GM12878 (cell line): Measurements from ENCODE around the gene SULF2.

ENCODE experiments used
- BRCA1 ChIP-seq: IDR thresholded peaks from 2 replicates; pipeline ENCODE4 v1.6.1; 2011; ENCODE audit warnings: low read depth, low read length, improper control_type of control experiment
- ESRRA ChIP-seq: IDR thresholded peaks from 2 replicates; pipeline ENCODE4 v1.6.1; 2012; ENCODE audit warnings: mild to moderate bottlenecking, low read length, improper control_type of control experiment
- MEF2A ChIP-seq: IDR thresholded peaks from 2 replicates; pipeline ENCODE4 v1.6.1; 2011; ENCODE audit warnings: low read depth, mild to moderate bottlenecking, low read length, moderate library complexity; ENCODE audit not compliant: insufficient read depth
- SUZ12 ChIP-seq: fragments of 200-600 bp; sonication (generic); IDR thresholded peaks from one replicate; pipeline ENCODE4 v1.6.1; 2018; ENCODE audit warnings: antibody characterized with exemption, mild to moderate bottlenecking; ENCODE audit not compliant: unreplicated experiment
- TF ChIP-seq, protein P1 (sequence below), 3 experiments: IDR thresholded peaks in 2 of 3; conservative IDR thresholded peaks in 1 of 3; 2 replicates each; pipeline ENCODE4 v1.5.1; 2011; ENCODE audit warnings: low read depth in 3 of 3, low read length in 3 of 3, mild to moderate bottlenecking in 3 of 3, control low read depth in 2 of 3, moderate library complexity in 2 of 3, inconsistent platforms in 1 of 3, mixed read lengths in 1 of 3; ENCODE audit not compliant: control insufficient read depth in 2 of 3, insufficient read depth in 1 of 3; ENCODE audit errors: extremely low read depth in 1 of 3
- TF ChIP-seq, protein P2 (sequence below): IDR thresholded peaks from 2 replicates; pipeline ENCODE4 v1.6.1; 2012; ENCODE audit warnings: low read depth, low read length, improper control_type of control experiment

DNA sequence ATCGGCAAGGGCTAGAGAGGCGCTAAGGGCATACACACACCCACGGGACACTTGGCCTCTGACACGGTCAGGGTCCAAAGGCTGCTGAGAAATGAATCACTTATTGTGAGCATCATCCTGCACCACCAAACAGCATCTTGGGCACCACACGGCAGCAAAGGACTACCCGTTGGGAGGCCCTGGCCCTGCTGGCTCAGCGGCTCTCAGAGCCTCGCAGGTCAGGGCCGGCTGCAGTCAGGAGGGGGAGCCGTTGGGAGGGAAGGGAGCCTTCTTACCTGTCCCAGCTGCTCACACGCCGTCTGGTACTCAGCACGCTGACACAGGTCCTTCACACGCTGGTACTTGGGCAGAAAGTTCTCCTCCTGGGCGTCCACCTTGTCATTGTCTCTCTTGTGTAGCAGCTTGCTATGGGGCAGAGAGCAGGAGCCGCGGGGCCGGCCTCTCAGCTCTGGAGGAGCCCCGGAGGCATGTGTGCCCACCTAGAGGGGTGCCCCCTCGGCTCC lies 109.0 kb downstream of the SULF2 start:
- TF ChIP-seq BRCA1 = no peak
- TF ChIP-seq, protein P1, sequence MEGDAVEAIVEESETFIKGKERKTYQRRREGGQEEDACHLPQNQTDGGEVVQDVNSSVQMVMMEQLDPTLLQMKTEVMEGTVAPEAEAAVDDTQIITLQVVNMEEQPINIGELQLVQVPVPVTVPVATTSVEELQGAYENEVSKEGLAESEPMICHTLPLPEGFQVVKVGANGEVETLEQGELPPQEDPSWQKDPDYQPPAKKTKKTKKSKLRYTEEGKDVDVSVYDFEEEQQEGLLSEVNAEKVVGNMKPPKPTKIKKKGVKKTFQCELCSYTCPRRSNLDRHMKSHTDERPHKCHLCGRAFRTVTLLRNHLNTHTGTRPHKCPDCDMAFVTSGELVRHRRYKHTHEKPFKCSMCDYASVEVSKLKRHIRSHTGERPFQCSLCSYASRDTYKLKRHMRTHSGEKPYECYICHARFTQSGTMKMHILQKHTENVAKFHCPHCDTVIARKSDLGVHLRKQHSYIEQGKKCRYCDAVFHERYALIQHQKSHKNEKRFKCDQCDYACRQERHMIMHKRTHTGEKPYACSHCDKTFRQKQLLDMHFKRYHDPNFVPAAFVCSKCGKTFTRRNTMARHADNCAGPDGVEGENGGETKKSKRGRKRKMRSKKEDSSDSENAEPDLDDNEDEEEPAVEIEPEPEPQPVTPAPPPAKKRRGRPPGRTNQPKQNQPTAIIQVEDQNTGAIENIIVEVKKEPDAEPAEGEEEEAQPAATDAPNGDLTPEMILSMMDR (IDR thresholded peaks at IDR 0.05 in 2 of 3, conservative IDR thresholded peaks at IDR 0.05 in 1 of 3; ENCODE audit: control insufficient read depth in 2 of 3, extremely low read depth in 1 of 3, insufficient read depth in 1 of 3, low read depth in 3 of 3, low read length in 3 of 3) = no peak
- no peak for TF ChIP-seq MEF2A
- TF ChIP-seq, protein P2, sequence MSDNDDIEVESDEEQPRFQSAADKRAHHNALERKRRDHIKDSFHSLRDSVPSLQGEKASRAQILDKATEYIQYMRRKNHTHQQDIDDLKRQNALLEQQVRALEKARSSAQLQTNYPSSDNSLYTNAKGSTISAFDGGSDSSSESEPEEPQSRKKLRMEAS = no peak
- TF ChIP-seq ESRRA = no peak
- TF ChIP-seq SUZ12 = no peak
